Measurements from ENCODE around the gene TMEM267.
"Not testable (repeated sequence)": the region's sequence is repeated elsewhere in the genome, so short reads cannot be mapped to it uniquely, and the experiment has no call there.

TMEM267 gene

DNA sequence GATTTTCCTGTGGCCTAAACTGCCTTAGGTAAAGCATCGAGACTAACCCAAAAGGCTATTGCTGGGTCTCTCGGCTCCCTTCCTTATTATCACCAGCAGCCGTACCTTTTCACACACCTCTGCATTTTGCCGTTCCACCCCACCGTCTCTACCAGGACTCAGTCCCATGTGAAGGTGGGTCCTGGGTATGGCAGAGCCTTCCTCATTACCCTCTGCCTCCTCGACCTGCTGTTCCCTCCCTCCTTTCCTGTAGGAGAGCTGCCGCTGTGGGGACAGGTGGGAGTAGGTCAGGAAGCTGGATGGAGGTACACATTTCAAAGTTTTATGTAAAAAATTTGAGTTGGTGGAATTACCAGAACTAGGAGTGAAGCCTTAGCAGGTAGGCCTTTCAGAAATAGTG is 73.3 kb downstream of the TMEM267 start:
- no peak for DNase-seq (ENCODE audit: low read depth in 2 of 2)

DNA sequence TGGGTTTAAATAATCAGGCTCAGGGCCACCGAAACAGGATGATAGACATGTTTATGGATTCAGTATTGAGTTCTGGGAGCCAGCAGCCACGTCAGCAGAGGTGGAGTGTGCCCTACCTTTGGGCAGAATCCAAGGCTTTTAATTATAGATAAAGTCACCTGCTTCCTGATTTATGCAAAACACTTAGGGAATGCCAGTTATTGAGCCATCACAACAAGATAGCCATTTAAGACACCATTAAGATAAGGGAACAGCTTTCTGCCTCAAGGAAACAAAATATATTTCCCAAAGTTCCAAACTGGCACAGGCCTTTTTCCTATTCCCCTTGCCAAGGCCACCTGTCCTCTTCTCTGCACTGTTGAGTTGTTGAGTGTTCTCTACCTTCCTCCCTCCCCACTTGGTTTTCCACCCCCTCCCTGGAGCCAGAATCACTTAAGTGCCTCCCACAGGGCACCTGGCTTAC is 73.8 kb downstream of the TMEM267 start:
- DNase-seq (ENCODE audit: low read depth in 2 of 2), result no peak

DNA sequence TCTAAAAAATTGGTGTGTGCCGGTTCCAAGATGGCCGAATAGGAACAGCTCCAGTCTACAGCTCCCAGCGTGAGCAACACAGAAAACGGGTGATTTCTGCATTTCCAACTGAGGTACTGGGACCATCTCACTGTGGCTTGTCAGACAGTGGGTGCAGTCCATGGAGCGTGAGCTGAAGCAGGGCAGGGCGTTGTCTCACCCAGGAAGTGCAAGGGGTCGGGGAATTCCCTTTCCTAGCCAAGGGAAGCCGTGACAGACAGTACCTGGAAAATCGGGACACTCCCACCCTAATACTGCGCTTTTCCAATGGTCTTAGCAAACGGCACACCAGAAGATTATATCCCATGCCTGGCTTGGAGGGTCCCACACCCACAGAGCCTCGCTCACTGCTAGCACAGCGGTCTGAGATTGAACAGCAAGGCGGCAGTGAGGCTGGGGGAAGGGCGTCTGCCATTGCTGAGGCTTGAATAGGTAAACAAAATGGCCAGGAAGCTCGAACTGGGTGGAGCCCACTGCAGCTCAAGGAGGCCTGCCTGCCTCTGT is 81.1 kb downstream of the TMEM267 start:
- DNase-seq (ENCODE audit: low read depth in 2 of 2), result not testable (repeated sequence)

DNA sequence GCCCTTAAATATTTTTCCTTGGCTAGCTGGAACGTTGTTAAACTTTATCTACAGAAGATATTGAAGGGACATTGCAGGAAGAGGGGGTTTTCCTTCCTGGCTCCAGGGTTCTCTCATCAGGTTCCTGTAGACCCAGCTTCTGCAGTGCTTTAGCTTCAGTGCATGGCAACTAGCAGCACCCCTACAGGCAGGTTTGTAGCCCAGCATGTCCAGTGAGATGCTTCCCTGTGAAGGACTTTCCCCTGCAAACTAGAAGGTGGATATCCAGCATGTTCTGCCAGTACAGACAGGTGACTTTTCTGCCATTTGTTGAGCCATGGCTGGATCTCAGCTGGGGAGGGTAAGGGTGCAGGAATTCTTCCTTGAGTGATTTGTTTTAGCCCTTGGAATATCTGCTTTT is 81.8 kb downstream of the TMEM267 start:
- DNase-seq (ENCODE audit: low read depth in 2 of 2), result no peak

DNA sequence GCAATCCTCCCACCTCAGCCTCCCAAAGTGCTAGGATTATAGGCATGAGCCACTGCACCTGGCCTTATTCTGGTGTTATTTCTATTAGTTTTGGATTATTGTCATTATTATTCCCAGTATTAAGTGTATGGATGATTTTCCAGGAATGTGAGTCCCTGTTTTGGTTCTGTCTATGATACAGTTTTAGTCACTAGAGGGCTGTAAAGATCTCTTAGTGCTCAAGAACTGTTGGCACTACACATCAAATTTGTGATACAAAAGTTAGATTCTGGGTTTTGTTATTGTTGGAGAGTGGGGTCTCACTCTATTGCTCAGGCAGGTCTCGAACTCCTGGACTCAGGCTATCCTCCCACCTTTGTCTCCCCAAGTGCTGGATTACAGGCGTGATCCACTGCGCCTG is 83.6 kb downstream of the TMEM267 start:
- no peak for DNase-seq (ENCODE audit: low read depth in 2 of 2)

DNA sequence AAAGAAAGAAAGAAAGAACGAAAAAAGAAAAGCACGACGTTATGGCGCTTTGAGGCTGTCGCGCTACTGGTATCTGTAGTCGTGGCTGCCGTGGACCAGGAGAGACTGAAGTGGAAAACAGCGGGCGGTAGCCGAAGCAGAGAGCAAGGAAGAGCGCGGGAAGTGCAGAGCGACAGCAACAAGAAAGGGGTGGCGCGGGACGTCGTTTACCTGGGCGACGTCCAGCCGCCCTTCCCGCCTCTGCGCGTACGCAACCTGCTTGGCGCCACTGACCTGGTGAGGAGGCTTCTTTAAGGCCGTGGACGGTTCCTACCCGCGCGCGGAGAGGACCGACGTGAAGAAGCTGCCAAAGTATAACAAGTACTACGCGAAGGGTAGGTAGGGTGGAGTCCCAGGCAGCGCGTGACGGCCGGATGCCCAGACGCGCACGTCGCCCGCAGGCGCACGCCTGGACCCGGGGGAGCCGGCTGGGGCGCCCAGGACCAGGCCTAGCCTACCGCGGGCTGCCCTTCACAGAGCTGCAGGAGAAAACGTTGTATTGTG is 86.8 kb downstream of the TMEM267 start:
- peak; percentile 23 to 52 for DNase-seq (ENCODE audit: low read depth in 2 of 2)
